CD4-positive, alpha-beta T cell treated with Interleukin-4 for 1 hour (primary cell): ENCODE measurements around the gene PNMT.
A peak's percentile ranks its signal among the peaks of the same experiment; 100 is the strongest.

Source experiments
- DNase-seq, 2 donors: peaks; one replicate each; pipeline ENCODE4 v3.0.0-alpha.2; 2020 to 2022

PNMT gene

DNA sequence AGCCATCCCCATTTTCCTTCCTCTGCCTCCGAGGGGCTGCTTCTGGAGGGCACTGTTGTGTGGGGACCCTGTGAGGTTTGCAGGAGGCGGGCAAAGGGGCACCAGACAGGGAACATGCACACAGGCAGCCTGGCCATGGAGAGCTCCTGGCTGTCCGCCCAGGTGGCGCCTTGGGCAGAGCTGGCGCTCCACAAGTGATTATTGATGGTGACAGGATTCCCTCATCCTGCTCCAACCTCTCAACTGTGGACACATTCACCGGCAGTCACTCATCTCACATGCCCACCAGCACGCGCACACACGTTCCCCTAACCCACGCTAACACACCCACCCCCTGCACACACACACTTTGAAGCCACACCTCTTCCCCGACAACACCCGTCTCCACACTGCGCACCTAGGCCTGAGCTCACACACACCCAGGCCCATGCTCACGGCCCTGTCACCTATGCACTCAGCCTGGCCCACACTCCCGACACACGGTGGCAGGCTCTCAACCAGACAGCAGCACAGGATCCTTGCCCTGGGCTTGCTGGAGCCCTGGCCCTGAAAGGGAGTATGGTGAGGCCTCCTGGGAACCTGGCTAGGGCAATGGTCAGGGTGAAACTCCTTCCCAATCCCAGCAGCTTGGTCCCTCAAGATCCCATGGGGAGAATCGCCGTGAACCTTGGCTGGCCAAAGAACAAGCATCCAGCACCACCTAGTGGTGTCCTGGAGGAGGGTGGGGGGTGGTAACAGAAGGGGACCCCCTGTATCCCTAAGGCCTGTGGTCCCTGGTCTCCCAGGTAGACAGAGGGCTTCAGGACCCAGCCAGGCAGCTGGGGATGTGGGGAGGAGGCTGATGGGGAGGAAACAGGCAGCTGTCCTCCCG is 3.6 kb downstream of the PNMT start:
- no peak for DNase-seq

GRCh38 chr17:39672522-39673334 is 4.5 kb downstream of the PNMT start:
- no peak for DNase-seq

GRCh38 chr17:39673335-39674081 is 5.3 kb downstream of the PNMT start:
- no peak for DNase-seq

DNA sequence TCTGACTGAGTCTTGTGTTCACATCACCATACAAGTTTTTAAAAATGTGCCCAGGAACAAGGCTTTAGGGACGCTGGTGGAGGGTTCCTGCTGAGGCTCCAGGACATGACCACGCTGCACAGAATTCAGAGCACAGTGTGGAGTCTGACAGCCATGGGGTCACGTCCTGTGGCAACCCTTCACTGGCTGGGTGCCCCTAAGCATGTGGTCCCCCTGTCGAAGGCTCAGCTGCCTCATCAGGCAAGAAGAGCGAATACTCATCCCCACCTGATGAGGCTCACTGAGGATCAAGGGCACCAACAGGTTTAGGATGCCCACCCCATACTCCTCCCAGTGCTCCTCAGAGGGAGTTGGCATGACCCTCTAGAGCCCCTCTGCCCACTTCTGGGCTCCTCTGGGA is 5.9 kb downstream of the PNMT start:
- DNase-seq, result no peak

DNA sequence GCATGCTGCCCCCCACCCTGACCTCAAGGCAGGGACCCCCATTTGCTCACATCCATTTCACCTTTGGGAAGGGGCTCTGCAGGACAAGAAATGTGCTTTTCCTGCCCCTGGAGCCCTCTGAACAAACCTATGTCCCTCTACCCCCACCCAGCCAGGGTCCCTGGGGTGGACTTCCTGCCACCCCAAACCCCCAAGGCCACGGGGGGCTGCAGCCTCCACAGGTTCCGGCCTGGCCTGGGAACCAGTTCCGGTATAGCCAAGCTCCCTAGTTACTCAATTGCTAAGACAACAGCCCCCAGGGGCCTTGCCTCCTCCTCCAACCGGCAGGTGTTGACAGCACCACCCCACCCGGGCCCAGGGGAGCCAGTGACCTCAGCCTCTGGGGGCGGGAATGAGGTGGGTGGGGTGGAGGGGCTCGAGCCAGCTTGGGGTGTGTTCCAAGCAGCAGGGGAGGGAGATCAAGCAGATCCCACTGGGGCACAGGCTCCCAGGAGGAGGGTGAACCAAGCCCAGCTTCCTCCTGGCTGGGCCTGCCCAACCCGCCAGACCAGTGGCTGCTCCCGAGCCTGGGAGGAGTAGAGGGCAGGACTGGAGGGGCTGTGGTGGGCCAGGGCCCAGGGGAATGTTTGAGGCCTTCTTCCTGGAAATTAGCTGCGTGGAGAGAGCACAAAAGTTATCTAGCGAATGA is 6.6 kb downstream of the PNMT start:
- no peak for DNase-seq

DNA sequence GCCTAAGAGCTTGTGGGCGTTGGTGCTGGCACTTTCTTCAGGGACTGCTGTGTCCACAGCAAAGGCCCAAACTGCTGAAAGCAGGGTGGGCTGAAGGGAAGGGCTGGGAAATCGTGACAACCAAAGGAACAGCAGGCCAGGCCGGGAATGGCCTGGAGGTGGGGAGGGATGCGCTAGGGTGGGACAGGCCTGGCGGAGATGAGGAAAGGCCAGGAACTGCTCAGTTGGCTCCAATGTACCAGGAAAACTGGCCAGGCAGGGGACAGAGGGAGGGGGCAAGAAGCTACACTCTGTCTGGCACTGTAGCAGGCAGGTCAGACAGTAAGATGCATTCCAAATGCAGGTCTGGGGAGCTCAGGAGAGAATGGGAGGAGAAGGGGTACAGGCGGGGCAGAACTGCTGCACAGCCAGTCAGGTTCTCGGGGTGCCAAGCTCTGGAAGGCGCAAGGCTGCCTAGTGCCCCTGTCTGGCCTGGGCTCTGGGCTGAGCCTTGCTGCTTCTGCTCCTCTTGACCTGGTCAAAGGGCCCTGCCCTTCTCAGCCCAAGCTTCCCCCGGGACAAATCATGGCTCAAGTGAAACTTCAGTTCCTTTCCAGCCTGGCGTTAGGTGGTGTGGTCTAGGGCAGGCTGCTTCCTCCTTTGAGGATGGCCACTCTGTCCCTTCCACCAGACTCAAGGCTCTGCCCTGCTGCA is 7.3 kb downstream of the PNMT start:
- no peak for DNase-seq

- peak; percentile 71 to 73 for DNase-seq
Measured at GRCh38 chr17:39676198-39676819, 8.1 kb downstream of the PNMT start.

DNA sequence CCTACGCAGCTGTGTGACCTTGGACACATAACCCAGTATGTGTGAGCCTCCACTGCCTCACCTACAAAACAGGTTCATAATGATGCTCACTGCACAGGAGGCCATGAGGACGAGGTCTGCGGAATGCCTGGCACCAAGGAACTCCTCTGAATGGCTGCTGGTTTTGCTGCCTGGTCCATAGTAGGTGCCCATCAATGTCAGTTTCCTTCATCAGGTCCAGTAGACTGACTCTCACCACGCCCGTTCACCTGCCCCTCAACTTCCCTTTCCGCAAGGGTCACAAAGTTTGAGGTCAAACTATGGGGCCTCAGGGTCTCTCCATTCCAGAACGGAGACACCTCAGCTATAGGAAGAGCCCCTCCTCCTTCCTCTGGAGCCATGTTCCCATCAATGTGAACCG is 8.8 kb downstream of the PNMT start:
- DNase-seq, result no peak

DNA sequence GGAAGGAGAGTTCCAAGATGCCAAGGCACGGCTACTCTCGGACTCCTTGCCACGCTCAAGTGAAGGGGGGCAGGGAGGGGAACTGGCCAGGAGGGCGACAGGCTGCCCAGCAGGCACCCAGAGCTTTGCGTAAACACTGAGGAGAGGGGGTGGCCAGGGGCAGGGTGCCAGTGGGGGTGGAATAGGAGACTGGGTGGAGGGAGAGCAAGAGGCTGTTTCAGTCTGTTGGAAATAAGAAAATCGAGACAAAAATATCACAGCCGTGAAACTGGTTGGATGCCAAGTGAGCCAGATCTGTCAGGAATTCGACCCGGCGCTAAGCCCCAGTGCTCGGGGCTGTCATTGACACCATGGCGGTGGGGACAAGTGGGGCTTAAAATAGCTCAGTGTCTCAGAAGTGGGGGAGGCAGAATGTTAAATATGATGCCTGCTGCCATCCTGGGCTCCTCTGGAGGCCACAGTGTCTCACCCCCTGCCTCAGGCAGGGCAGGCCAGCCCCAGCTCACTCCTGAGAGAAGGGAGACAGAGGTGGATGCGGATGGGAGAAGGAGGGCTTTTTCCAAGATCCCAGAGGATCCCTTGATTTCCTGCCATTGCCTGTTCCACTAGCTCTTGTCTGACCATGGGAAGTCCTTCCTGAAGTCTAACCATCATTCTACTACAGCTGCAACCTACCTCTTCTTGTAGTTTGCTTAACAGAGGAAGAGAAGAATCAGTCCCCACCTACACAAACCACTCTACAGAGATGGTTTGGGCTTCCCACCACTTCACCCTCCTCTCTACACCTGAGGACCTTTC is 9.5 kb downstream of the PNMT start:
- no peak for DNase-seq

DNA sequence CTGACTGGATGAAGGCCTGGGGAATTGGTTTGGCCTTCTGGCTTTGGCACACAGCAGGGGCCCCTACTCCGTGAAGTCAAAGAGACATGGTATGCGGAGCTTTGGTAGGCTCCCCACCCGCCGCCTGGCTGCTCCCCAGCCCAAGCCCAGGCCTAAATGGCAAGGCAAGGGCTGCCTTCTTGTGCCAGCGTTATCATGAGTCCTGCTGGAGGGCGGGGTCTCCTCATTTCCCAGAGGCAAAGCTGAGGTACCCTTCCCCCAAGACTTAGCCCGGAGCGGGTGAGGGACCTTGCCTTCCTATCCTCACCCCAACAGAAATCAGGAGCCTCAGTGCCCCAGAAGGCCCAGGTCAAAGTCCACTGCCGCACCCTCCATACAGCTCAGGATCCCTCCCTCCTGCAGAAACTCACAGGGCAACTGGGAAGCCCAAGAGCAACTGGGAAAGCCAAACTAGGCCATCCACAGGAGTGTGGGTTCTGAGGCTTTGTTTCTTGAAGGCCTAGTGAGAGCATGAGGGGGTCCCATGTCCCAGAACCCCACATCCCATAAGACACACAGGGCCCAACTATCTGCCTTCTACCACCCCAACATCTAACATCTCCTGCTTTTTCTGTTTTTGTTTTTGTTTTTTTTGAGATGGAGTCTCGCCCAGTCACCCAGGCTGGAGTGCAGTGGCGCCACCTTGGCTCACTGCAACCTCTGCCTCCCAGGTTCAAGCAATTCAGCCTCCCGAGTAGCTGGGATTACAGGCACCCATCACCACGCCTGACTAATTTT is 10.3 kb downstream of the PNMT start:
- DNase-seq, result no peak

DNA sequence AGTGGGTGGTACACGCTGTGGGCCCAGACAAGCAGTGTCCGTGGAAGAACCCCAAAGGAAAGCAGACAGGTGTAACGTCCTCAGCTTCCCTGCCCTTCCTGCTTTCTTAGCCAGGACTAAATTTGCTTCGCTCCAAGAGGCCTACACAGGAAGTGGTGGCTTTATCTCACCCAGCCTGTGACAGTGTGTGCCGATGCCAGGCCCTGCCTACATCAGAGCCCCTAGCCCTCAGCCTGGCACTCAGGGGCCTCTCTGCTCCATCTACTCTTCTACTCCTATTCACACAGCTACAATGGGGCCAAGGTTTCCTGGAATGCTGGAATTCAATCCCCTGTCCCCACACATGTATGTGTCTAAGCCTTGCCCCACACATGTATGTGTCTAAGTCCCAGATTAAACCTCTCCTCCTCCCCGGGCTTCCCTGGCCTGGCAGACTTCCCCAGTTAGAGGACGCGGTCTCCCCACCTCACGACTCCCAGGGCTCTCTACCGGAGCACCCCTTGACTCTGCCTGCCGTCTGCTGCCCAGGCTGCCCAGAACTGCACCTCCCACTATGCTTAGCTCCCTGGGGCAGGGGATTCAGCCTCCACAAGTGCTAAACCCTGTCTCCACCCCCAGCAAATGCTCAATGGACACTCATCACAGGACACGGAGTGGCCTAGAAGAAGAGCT is 11.4 kb downstream of the PNMT start:
- peak; percentile 61 to 64 for DNase-seq

DNA sequence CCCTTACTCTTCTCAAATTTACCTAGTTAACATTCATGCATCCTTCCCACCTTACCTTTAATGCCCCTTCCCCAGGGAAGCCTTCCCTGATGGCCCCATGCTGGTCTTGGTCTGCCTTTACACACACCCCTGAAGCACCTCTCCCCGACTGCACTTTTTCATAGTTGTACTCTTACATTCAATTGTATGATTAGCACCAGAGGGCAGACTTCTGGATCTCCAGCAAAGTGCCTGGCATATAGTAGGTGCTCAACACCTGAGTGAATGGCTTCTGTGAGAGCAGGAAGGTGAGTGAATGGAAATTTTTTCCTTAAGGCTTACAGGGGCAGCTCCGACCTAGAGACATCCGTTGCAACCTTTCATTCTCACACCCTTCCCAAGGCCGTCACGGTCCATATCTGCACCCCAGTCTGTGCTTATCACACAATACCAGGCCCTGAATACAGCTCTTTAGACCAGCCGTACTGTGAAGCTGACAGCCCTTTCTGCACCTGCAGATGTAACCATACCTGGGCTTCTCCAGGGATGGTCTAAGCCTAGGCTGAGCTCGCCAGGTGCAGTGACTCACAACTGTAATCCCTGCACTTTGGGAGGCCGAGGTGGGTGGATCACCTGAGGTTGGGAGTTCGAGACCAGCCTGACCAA is 15.2 kb downstream of the PNMT start:
- DNase-seq, result no peak

DNA sequence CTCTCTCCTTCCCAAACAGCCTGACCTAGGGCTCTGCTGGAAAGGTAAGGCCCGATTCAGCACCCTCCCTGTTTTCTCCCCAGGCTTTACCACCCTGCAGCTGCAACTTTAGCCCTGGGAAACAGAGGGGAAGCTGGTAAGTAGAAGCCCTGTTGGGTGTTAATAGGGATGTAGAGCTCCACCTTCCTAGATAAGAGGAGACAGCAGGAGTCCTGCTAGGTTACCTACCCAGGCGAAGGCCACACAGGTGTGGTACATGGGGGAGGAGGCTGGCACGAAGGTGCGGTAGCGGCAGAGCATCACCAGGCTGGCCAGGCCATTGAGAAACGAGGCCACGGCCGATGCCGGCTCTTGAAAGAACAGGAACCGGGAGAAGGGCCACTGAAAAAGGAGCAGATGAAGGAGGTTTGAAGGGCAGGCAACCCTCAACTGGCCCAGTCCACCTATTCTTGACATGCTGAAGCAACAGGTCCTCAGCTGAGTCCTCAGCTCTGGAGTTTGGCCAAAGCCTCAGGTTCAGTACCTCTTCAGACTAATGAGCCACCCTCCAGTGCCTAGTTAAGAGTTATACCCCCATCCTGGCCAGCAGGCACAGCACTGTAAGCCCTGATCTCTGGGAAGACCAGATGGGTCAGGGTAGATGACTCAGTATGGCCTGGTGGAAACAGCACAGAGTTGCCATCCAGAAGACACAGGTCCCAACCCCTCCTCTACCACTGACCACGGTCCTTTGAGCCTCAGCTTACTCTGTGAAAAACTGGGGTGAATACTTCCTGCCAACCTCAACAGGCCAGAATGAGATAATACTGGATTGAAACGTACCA is 16.3 kb downstream of the PNMT start:
- DNase-seq, result no peak

DNA sequence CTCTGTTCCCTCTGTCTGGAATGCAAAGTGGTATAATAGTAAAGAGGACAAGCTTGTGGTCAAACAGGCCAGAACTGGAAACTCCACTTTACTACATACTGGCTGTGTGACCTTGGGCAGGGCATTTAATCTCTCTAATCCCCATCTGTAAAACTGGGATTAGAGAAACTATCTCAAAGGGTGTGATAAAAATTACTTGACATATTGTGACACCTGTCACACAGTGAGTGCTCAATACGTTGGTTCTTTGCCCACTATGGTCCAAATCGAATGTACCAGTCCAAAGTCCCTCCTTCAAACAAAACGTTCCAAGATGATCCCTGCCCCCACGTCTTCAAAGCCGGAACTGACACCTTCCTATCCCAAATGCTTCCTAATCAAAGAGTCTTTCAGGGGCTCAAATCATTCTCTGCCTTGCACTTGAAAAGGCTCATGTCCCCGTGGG is 18.9 kb downstream of the PNMT start:
- DNase-seq, result no peak

DNA sequence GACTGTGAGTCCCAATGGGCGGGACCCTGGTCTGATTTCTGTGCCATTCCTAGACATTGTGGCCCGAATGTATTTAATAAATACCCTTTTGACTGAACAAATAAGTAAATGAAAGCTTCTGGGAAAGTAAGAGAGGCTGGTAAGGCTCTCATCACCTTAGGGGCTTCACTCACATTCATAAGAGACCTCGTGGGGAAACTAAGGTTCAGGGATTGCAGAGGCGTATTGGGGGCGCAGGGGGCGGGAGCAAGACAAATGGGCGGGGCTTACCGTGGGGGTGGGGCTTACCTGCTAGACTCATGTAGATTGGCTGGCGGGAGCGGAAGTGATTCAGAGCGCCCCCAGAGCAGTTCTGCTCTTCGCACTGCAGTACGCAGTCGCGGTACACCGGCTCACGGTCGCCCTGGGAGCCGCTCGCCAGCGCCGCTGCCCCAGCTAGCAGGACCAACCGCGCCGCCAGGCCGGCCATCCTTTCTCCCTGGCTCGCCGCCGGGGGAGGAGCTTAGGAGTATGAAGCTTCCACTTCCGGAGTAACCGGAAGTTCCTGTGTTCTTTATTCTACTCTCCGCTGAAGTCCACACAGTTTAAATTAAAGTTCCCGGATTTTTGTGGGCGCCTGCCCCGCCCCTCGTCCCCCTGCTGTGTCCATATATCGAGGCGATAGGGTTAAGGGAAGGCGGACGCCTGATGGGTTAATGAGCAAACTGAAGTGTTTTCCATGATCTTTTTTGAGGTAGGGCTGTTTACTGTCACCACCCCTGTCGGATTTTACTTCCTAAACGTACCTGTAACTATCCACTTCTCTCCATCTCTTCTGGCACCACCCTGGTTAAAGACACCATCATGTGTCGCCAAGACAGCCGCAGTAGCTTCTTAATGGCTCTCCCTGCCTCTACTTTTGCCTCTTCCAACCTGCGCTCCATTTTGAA is 19.6 kb downstream of the PNMT start, which contains the start of gene PGAP3:
Gene PGAP3, minus strand, starts transcription at position 512 of the 929 bp plus-strand sequence. Its CDS starts 43 bp downstream, at position 469.
- DNase-seq, result peak; percentile 87 to 89

DNA sequence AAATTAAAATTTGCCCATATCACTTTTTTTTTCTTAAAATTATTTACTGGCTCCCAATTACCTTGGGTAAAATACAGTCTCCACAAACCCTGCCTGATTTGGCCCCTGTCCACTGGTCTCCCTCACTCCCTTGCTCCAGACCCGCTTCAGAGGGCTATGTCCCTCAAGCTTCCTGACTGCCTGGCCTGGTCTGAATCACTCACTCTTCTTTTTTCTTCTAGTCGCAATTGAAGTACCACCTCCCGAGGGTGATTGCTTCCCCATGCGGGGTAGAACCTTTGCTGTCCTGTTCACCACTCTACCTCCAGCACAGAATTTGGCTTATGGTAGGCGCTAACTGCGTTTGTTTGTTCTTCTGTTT is 20.2 kb downstream of the PNMT start:
- no peak for DNase-seq

DNA sequence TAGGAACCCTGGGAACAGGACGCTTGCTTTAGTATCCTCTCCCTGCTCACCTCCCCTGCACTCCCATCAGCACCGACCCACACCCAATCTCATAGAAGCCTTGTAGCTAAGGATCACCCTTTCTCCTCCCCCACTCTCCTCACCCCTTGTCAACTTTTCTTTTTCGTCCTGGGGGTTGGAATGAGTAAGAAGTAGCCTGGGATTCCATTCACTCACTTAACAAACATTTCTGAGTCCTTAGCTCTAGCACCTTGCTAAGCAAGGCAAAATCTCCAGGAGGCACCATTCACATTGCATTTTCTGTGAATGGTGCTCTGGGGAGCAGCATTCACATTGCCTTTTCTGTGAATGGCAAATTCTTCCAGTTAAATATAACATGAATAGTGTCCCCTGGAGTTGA is 20.7 kb downstream of the PNMT start:
- no peak for DNase-seq
